AG09309 (cell line): ENCODE results near the gene PIGV.

Experiments
- DNase-seq: peaks from one replicate; pipeline ENCODE4 v3.0.0-alpha.2; 2010; ENCODE audit warnings: low read depth
- H3K4me3 ChIP-seq: 2 replicates; pipeline ENCODE4 v1.5.1; 2011; ENCODE audit warnings: mild to moderate bottlenecking, low read depth, low read length, moderate library complexity; ENCODE audit not compliant: control insufficient read depth
- CTCF ChIP-seq: IDR thresholded peaks from 2 replicates; pipeline ENCODE4 v1.5.1; 2011; ENCODE audit warnings: mild to moderate bottlenecking, low read depth, low read length, inconsistent platforms; ENCODE audit not compliant: insufficient read depth, control insufficient read depth; ENCODE audit errors: missing control alignments

PIGV gene

GRCh38 chr1:26790551-26790953 is 2.8 kb downstream of the PIGV start:
- no peak overlapping the region for H3K4me3 ChIP-seq
- TF ChIP-seq CTCF, result no peak
- no peak for DNase-seq

- DNase-seq, result no peak
- TF ChIP-seq CTCF, result no peak
- no peak overlapping the region for H3K4me3 ChIP-seq
Measured at GRCh38 chr1:26791148-26791547, 3.4 kb downstream of the PIGV start.

- DNase-seq, result no peak
- no peak overlapping the region for H3K4me3 ChIP-seq
- TF ChIP-seq CTCF, result no peak
Measured at GRCh38 chr1:26791626-26792025, 3.9 kb downstream of the PIGV start.

- no peak for DNase-seq
- TF ChIP-seq CTCF, result no peak
- no peak overlapping the region for H3K4me3 ChIP-seq
Measured at GRCh38 chr1:26792924-26793323, 5.2 kb downstream of the PIGV start.

- no peak for TF ChIP-seq CTCF
- DNase-seq, result no peak
- H3K4me3 ChIP-seq, result no peak overlapping the region
Measured at GRCh38 chr1:26794391-26794790, 6.6 kb downstream of the PIGV start.

- no peak for TF ChIP-seq CTCF
- DNase-seq, result no peak
- no peak overlapping the region for H3K4me3 ChIP-seq
Measured at GRCh38 chr1:26797627-26798026, 9.9 kb downstream of the PIGV start.
